ENCODE measurements around the gene MEI1. TPM values are rescaled to one million over a fixed set of nuclear protein-coding genes. Genes with fewer than 3 reads are reported as not detected.

Gene MEI1
- total RNA-seq, 1 donor from 2014 or later, result 3.7 TPM

- DNase-seq (ENCODE audit: low read depth in 2 of 2), result peak; percentile 63 to 77
Measured at GRCh38 chr22:41780746-41781505, 81.6 kb downstream of the MEI1 start.

GRCh38 chr22:41781507-41781906 lies 82.2 kb downstream of the MEI1 start:
- DNase-seq (ENCODE audit: low read depth in 2 of 2), result no peak

DNA sequence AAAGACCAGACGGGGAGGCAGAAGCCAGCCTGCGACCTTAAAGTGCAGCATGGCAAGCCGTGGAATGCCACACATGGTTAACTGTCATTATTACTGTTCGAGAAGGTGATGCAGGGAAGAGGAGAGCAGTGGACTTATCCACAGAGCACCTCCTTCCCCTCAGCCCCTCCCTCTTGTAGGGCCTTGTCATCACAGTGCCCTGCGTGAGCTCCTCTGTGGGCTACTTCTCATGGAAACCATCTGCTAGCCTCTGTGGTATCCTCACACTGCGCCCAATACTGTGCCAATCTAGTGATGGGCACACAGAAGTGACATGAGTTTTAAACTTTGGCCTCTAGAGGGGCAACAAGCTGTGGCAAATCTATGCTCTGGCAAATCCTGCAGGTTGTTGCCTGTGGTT lies 83.0 kb downstream of the MEI1 start:
- DNase-seq (ENCODE audit: low read depth in 2 of 2), result no peak

DNA sequence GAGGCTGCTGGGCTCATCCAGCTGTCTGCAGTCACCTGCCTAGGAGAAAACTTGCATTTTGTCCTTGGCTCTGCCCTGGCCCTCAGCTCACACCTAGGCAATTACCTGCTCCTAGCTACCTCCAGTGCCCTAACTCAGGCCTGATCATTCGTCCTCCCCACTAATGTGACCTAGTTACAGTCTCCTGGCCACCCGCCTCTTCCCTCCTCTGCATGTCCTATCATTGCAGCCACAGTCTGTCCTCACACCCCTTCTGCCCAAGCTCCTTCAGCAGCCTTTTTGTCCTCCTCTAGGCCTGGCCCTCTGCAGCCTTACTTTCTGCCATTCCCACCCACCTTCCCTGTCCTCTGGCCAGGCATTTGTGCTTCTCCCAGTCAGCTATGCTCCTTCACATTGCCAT lies 83.4 kb downstream of the MEI1 start:
- DNase-seq (ENCODE audit: low read depth in 2 of 2), result no peak

- no peak for DNase-seq (ENCODE audit: low read depth in 2 of 2)
Measured at GRCh38 chr22:41787331-41787730, 88.0 kb downstream of the MEI1 start.

DNA sequence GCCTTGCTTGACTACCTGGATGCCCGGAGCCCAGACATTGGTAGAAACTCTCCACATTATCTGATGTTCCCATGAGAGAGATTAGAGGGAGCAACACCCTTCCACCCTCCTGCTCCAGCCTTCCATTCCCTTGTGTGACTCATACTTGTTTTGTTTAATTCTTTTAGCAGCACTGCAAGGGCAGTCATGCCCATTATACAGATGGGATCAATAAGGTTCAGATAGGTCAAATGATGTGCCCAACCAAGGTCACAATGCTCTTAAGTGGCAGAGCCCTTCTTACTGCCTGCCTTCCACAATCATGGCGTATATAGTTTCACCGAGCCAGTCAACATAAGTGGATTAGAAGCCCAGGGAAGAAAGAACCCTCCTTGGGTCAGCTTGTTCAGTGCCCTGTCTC lies 94.6 kb downstream of the MEI1 start:
- DNase-seq (ENCODE audit: low read depth in 2 of 2), result no peak

- no peak for DNase-seq (ENCODE audit: low read depth in 2 of 2)
Measured at GRCh38 chr22:41798736-41799135, 99.4 kb downstream of the MEI1 start.

GRCh38 chr22:41799486-41800347 lies 100.4 kb downstream of the MEI1 start:
- peak in 1 of 2 donors; percentile 19 for DNase-seq (ENCODE audit: low read depth in 2 of 2)

GRCh38 chr22:41800348-41801146 lies 101.2 kb downstream of the MEI1 start, which contains the start of gene CCDC134:
TSS of gene CCDC134 (plus strand) at chr22:41800679. CDS start at chr22:41808891, 8,212 bp downstream.
- peak; percentile 45 to 83 for DNase-seq (ENCODE audit: low read depth in 2 of 2)

DNA sequence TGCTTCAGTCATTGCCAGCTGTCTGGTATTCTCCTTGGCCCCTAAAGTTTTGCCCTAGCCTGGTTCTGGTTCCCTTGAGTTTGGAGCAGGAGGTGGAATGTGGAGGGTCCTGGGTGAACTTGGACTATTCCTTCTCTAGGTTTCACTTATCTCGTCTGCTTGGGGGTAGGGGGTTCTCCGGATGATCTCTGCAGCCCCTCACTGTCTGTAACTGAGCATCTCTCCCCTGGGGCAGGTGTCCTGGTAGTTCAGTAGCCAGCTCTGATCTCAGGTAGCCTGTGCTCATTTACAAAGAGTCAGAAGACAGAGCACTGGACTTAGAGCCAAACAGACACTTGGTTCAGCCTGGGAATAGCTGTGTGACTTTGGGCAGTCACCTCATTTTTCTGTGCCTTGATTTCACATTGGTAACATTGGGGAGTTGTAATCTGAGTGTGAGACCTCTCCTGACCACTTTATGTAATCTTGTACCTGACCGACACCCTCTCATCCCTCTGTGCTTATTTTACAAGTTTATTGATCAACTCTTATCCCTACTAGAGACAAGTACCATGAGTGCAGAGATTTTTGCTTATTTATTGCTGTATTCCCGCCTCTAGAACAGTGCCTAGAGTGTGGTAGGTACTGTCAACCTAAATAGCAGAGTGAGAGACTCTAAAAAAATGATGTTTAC lies 102.0 kb downstream of the MEI1 start:
- no peak for DNase-seq (ENCODE audit: low read depth in 2 of 2)

DNA sequence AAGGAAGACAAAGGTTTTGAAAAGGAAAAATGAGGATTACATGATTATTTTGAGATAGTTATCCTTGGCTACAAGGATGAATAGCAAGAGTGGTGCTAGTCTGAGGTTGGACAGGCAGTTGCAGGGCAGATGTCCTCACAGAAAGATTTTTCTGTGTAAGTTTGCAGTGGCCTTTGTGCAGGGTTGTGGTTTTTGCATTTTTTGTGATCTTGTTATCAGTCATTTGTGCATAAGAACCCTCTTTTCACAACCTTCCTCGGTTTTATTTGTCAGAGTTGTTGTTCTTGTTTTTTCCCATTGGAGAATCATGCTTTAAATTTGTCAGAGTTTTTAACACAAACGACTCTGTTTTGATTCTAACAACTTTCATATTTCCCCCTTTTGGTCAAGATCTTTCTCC lies 102.6 kb downstream of the MEI1 start:
- DNase-seq (ENCODE audit: low read depth in 2 of 2), result no peak

GRCh38 chr22:41805639-41806038 lies 106.3 kb downstream of the MEI1 start:
- no peak for DNase-seq (ENCODE audit: low read depth in 2 of 2)

DNA sequence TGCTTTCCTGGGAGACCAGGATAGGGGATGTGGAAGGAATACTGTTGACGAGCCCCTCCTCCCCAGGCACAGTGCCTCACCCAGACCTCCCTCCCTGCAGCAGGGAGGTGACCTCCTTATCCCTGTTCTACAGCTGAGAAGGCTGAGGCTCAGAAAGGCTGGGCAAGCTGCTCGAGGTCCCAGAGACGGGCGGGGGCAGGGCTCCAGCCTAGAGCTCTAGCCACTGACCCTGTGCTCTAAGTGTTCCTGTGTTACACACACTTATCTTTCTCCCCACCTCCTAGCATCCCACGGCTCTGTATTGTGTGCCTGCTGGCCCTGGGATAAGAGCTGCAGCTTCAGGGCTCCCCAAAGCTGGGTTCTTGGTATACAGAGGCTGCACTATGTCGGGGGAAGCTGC lies 109.1 kb downstream of the MEI1 start:
- no peak for DNase-seq (ENCODE audit: low read depth in 2 of 2)

DNA sequence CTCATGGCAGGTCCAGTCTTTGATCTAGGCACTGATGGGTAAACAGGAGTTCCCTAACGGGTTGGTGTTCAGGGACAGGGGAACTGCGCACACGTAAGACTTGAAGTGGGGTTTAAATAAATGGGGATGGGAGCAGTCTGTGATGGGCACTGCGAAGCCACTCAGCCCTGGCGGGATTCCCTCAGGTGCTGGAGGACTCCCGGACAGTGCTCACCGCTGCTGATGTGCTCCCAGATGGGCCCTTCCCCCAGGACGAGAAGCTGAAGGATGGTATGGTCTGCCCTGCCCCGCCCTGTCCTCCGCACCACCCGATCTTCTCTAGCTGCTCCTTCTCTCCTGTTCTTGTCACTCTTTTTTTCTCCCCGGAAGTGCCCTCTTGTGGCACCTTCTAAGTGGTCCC lies 110.7 kb downstream of the MEI1 start:
- no peak for DNase-seq (ENCODE audit: low read depth in 2 of 2)

- DNase-seq (ENCODE audit: low read depth in 2 of 2), result no peak
Measured at GRCh38 chr22:41812805-41813545, 113.7 kb downstream of the MEI1 start.

DNA sequence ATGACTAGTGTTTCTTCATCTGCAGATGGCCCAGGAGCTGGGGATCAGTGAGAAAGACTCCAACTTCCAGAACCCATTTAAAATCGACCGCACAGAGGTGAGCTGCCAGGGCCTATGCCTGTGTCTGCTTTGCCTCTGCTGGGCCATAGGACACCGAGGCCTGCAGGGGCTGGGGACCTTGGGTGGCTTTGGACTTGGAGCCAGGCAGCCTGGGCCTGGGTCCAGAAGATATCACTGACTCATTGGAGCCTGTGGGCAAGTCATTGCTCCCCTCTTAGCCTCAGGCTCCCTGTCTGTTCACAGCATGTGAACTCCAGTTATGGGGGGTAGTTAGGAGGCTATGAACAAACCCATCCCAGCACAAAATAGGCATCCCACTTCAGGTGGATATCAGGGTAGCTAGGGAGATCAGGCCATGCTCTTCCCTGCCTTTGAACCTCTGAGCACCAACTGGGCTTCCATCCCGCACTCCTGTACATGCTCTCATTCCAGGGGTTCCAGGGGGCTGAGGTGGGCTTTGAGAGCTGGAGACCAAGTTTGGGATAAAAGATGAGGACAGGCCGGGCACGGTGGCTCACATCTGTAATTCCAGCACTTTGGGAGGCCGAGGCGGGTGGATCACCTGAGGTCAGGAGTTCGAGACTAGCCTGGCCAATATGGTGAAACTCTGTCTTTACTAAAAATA lies 114.6 kb downstream of the MEI1 start:
- no peak for DNase-seq (ENCODE audit: low read depth in 2 of 2)

- DNase-seq (ENCODE audit: low read depth in 2 of 2), result no peak
Measured at GRCh38 chr22:41815716-41816115, 116.4 kb downstream of the MEI1 start.

DNA sequence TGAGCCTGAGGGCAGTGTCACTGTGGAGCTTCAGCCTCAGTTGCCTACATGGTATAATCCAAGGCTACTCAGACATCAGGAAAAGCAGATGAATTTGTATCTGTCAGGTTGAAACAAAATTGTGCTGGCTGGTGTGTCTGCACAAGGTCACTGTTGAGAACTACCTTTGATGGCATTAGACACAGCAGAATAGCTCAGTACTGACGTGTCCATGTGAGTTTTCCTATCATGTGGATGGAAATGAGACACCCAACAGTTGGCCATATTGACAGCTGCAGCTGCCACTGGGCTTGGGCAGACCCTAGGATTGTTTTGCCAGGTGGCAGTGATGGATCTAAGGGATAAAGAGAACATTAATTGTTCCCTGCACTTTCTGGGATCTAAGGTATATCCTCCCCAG lies 116.9 kb downstream of the MEI1 start:
- DNase-seq (ENCODE audit: low read depth in 2 of 2), result no peak

- no peak for DNase-seq (ENCODE audit: low read depth in 2 of 2)
Measured at GRCh38 chr22:41816871-41817270, 117.6 kb downstream of the MEI1 start.

- DNase-seq (ENCODE audit: low read depth in 2 of 2), result no peak
Measured at GRCh38 chr22:41818011-41818410, 118.7 kb downstream of the MEI1 start.

Data from dermis microvascular lymphatic vessel endothelial cell (primary cell).